Measurements from ENCODE around the gene TMEM123.

TMEM123 gene

GRCh38 chr11:102452461-102453301, at the start of gene TMEM123:
Gene TMEM123 (minus strand): TSS chr11:102452765. CDS start chr11:102452623, 142 bp downstream.
- DNase-seq (ENCODE audit: extremely low read depth, low read depth) = no peak
- no peak for TF ChIP-seq CTCF (IDR thresholded peaks at IDR 0.05; ENCODE audit: low read depth, low read length)

- no peak for DNase-seq (ENCODE audit: extremely low read depth, low read depth)
- no peak for TF ChIP-seq CTCF (IDR thresholded peaks at IDR 0.05; ENCODE audit: low read depth, low read length)
These were observed 48.3 kb upstream of the TMEM123 start for GRCh38 chr11:102500829-102501228.

- no peak for TF ChIP-seq CTCF (IDR thresholded peaks at IDR 0.05; ENCODE audit: low read depth, low read length)
- DNase-seq (ENCODE audit: extremely low read depth, low read depth) = no peak
These were observed 47.4 kb upstream of the TMEM123 start for GRCh38 chr11:102499931-102500330.

GRCh38 chr11:102499151-102499550, 46.6 kb upstream of the TMEM123 start:
- no peak for DNase-seq (ENCODE audit: extremely low read depth, low read depth)
- TF ChIP-seq CTCF (IDR thresholded peaks at IDR 0.05; ENCODE audit: low read depth, low read length) = no peak

- no peak for TF ChIP-seq CTCF (IDR thresholded peaks at IDR 0.05; ENCODE audit: low read depth, low read length)
- no peak for DNase-seq (ENCODE audit: extremely low read depth, low read depth)
These were observed 44.5 kb upstream of the TMEM123 start for GRCh38 chr11:102497061-102497460.

- peak; percentile 50 for TF ChIP-seq CTCF (IDR thresholded peaks at IDR 0.05; ENCODE audit: low read depth, low read length)
- peak; percentile 74 for DNase-seq (ENCODE audit: extremely low read depth, low read depth)
These were observed 42.8 kb upstream of the TMEM123 start for GRCh38 chr11:102495161-102496042.

- no peak for DNase-seq (ENCODE audit: extremely low read depth, low read depth)
- no peak for TF ChIP-seq CTCF (IDR thresholded peaks at IDR 0.05; ENCODE audit: low read depth, low read length)
These were observed 41.7 kb upstream of the TMEM123 start for GRCh38 chr11:102494216-102494615.

Measured in AG09319 (cell line).